WTC11 (cell line): ENCODE measurements around the gene SELENOI. TPM values are rescaled to one million over a fixed set of nuclear protein-coding genes. Genes with fewer than 3 reads are reported as not detected.

Experiments used
- ATAC-seq: fragments of 200-7000 bp; cut with Tn5 transposase; 2 replicates; pipeline ENCODE4 v1.10.0; 2021; ENCODE audit warnings: mild to moderate bottlenecking, moderate library complexity
- CTCF ChIA-PET: fragments of 300-600 bp; sonication (Branson Sonifier 250); formaldehyde crosslinking; loops from one replicate; lab custom pipeline; 2021; ENCODE audit warnings: antibody characterized with exemption; lab: Charles Lee
- POLR2A ChIA-PET: fragments of 350-600 bp; sonication (Branson Sonifier 250); formaldehyde crosslinking; loops from one replicate; lab custom pipeline; 2021; ENCODE audit warnings: antibody characterized with exemption; lab: Charles Lee
- DNase-seq: peaks from one replicate; pipeline ENCODE4 v3.0.0; 2021; ENCODE audit warnings: low spot score
- H3K27ac Mint-ChIP-seq: 2 replicates; pipeline ENCODE4 v1.8.0; 2021; ENCODE audit warnings: mixed read lengths
- H3K27me3 Mint-ChIP-seq: 2 replicates; pipeline ENCODE4 v1.8.0; 2021; ENCODE audit warnings: low read depth, mild to moderate bottlenecking, moderate library complexity, mixed read lengths
- H3K36me3 Mint-ChIP-seq: 2 replicates; pipeline ENCODE4 v1.8.0; 2021; ENCODE audit warnings: mixed read lengths
- H3K4me1 Mint-ChIP-seq: 2 replicates; pipeline ENCODE4 v1.8.0; 2022; ENCODE audit warnings: mixed read lengths
- H3K4me3 Mint-ChIP-seq: 2 replicates; pipeline ENCODE4 v1.8.0; 2021; ENCODE audit warnings: mild to moderate bottlenecking, moderate library complexity, mixed read lengths
- H3K9me3 Mint-ChIP-seq: 2 replicates; pipeline ENCODE4 v1.8.0; 2021; ENCODE audit warnings: mixed read lengths
- AR ChIP-seq: fragments of 250-450 bp; sonication (Bioruptor Pico); IDR thresholded peaks from 2 replicates; pipeline ENCODE4 v1.9.0; 2021; ENCODE audit warnings: mild to moderate bottlenecking
- ARID4B ChIP-seq: sonication (generic); formaldehyde crosslinking; IDR thresholded peaks from 2 replicates; pipeline ENCODE4 v1.8.0; 2023; ENCODE audit warnings: missing genetic modification reagents, mild to moderate bottlenecking, borderline replicate concordance
- CBFB ChIP-seq: sonication (generic); formaldehyde crosslinking; IDR thresholded peaks from 2 replicates; pipeline ENCODE4 v1.8.1; 2022; ENCODE audit warnings: mild to moderate bottlenecking, low read depth, missing genetic modification reagents
- ERG ChIP-seq: fragments of 250-450 bp; sonication (Bioruptor Pico); IDR thresholded peaks from 2 replicates; pipeline ENCODE4 v1.8.0; 2021; ENCODE audit warnings: mild to moderate bottlenecking
- FOXJ3 ChIP-seq: sonication (generic); formaldehyde crosslinking; IDR thresholded peaks from 2 replicates; pipeline ENCODE4 v1.9.0; 2021; ENCODE audit warnings: missing genetic modification reagents, mild to moderate bottlenecking, borderline replicate concordance
- FOXP1 ChIP-seq: sonication (generic); formaldehyde crosslinking; IDR thresholded peaks from 2 replicates; pipeline ENCODE4 v1.8.0; 2022; ENCODE audit warnings: missing genetic modification reagents, mild to moderate bottlenecking, moderate library complexity, borderline replicate concordance
- GRHL2 ChIP-seq: fragments of 250-450 bp; sonication (Bioruptor Pico); IDR thresholded peaks from 2 replicates; pipeline ENCODE4 v1.8.0; 2022; ENCODE audit warnings: mild to moderate bottlenecking, moderate library complexity; ENCODE audit not compliant: insufficient replicate concordance, severe bottlenecking
- IRF1 ChIP-seq: sonication (generic); formaldehyde crosslinking; IDR thresholded peaks from 2 replicates; pipeline ENCODE4 v1.8.0; 2023; ENCODE audit warnings: missing genetic modification reagents
- KAT7 ChIP-seq: sonication (generic); formaldehyde crosslinking; IDR thresholded peaks from 2 replicates; pipeline ENCODE4 v1.8.1; 2023; ENCODE audit warnings: missing genetic modification reagents, mild to moderate bottlenecking, borderline replicate concordance
- MXD4 ChIP-seq: fragments of 250-450 bp; sonication (Bioruptor Pico); IDR thresholded peaks from 2 replicates; pipeline ENCODE4 v1.8.0; 2021; ENCODE audit warnings: mild to moderate bottlenecking, moderate library complexity, borderline replicate concordance
- NFYB ChIP-seq: sonication (generic); formaldehyde crosslinking; conservative IDR thresholded peaks from 2 replicates; pipeline ENCODE4 v1.8.0; 2022; ENCODE audit warnings: low read depth, missing genetic modification reagents
- RELA ChIP-seq: sonication (generic); formaldehyde crosslinking; IDR thresholded peaks from 2 replicates; pipeline ENCODE4 v1.8.1; 2022; ENCODE audit warnings: missing genetic modification reagents, mild to moderate bottlenecking, borderline replicate concordance
- USF1 ChIP-seq: sonication (generic); formaldehyde crosslinking; IDR thresholded peaks from 2 replicates; pipeline ENCODE4 v1.8.0; 2022; ENCODE audit warnings: mild to moderate bottlenecking, missing genetic modification reagents
- ZNF138 ChIP-seq: sonication (generic); formaldehyde crosslinking; conservative IDR thresholded peaks from 2 replicates; pipeline ENCODE4 v1.8.1; 2022; ENCODE audit warnings: mild to moderate bottlenecking, moderate library complexity, missing genetic modification reagents
- ZNF671 ChIP-seq: fragments of 250-450 bp; sonication (Bioruptor Pico); IDR thresholded peaks from 2 replicates; pipeline ENCODE4 v1.8.0; 2021; ENCODE audit warnings: mild to moderate bottlenecking
- total RNA-seq: library from RNA; stranded (reverse); gene quantifications from 3 replicates; pipeline ENCODE4 v1.2.3, GENCODE V29; 2021
- TF ChIP-seq, protein P1 (sequence below): sonication (generic); formaldehyde crosslinking; IDR thresholded peaks from 2 replicates; pipeline ENCODE4 v1.8.1; 2023; ENCODE audit warnings: mild to moderate bottlenecking, missing genetic modification reagents
- TF ChIP-seq, protein P2 (sequence below): fragments of 250-450 bp; sonication (Bioruptor Pico); conservative IDR thresholded peaks from 2 replicates; pipeline ENCODE4 v1.9.0; 2021; ENCODE audit warnings: mild to moderate bottlenecking

Gene SELENOI
- total RNA-seq, 1 experiment from 2014 or later: 53.1 TPM

- TF ChIP-seq, protein P1, sequence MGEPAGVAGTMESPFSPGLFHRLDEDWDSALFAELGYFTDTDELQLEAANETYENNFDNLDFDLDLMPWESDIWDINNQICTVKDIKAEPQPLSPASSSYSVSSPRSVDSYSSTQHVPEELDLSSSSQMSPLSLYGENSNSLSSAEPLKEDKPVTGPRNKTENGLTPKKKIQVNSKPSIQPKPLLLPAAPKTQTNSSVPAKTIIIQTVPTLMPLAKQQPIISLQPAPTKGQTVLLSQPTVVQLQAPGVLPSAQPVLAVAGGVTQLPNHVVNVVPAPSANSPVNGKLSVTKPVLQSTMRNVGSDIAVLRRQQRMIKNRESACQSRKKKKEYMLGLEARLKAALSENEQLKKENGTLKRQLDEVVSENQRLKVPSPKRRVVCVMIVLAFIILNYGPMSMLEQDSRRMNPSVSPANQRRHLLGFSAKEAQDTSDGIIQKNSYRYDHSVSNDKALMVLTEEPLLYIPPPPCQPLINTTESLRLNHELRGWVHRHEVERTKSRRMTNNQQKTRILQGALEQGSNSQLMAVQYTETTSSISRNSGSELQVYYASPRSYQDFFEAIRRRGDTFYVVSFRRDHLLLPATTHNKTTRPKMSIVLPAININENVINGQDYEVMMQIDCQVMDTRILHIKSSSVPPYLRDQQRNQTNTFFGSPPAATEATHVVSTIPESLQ (CRISPR knock-in tag): no peak
- TF ChIP-seq NFYB (CRISPR knock-in tag): no peak
- TF ChIP-seq AR: no peak
- TF ChIP-seq CBFB (CRISPR knock-in tag): no peak
- no peak for TF ChIP-seq USF1 (CRISPR knock-in tag)
- TF ChIP-seq ERG (CRISPR knock-in tag): no peak
- no peak for TF ChIP-seq KAT7 (CRISPR knock-in tag)
- no peak for TF ChIP-seq IRF1
- TF ChIP-seq, all 79 proteins: peak for 0
Measured at GRCh38 chr2:26421961-26422360, 76.0 kb downstream of the SELENOI start (continued).

DNA sequence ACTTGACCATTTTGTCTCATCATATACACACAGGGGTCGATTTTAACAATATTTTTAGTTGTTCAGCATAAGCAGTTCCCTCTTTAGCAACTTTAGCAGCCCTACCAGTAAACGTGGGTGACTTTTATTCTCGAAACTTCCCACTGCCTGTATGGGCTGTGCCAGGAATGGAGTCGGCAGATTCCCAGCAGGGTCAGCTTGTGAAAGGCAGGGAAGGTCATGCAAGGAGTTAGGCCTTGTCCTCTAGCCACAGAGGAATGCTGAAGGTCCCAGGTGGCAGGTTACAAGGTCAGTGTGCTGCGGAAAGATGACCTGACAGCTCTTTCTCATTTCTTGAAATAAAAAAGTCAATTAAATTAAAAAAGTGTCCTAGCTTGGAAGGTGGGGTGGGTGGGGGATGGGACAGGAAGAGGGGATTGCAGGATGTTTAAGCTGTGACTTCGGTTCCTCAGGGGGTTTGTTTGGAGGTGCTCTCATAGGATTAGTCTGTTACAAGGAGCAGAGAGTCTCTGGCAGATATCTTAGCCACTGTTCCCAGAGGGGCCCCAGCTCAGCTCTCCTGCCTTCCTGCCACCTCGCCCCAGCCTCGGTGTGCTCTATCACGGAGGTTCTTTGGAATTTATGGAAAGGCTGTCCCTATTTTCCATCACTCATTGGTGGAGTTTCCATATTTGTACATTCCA lies 77.1 kb downstream of the SELENOI start:
- peak; percentile 77 for ATAC-seq
- Mint-ChIP-seq H3K27me3 (no peaks in the 10 kb centered on the region; the same call in 1 of the 2 replicates), H3K4me3 (no peak overlapping the region), H3K27ac (peak overlapping the region; percentile 44; the same call in 1 of the 2 replicates), H3K9me3 (peaks cover 6% of the 10 kb centered on the region), H3K4me1 (peaks cover 14% of the 10 kb centered on the region), H3K36me3 (no peaks in the 10 kb centered on the region)
- ChIA-PET POLR2A (interaction anchor here (0.6 to 1.0 kb wide), 3 partner anchors 17 to 41 kb away, joined by 3 to 4 read pairs (median 3); no protein-coding TSS in a partner anchor), CTCF (interaction anchor here (0.6 to 1.8 kb wide), 10 partner anchors 36 to 256 kb away, joined by 3 to 6 read pairs (median 3); partner anchors contain the start of gene SELENOI)
- no peak for DNase-seq
- TF ChIP-seq RELA (CRISPR knock-in tag): no peak
- TF ChIP-seq, protein P2, sequence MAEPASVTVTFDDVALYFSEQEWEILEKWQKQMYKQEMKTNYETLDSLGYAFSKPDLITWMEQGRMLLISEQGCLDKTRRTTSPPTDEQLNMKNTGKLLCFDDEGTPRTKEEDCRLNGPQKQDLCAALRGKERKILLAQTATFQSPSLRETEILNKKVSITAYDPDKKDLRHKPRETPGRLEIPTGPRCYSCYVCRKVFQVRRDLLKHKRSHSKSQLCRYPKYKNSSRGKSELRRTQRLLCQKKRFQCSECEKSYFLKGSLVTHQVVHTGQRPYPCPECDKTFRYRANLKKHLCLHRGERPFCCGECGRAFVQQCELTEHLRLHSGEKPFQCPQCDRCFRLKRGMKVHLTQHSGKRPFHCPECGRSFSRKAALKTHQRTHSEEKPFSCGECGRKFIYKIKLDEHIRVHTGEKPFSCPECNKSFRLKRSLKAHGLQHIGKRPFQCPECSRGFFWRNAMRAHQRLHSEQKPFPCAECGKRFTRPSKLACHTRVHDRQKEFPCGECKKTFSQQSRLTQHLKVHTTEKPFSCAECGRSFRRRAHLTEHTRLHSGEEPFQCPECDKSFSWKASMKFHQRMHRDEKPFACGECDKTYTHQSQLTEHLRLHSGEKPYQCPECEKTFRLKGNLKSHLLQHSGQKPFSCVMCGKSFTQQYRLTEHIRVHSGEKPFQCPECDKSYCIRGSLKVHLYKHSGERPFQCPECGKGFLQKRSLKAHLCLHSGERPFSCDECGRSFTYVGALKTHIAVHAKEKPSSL (CRISPR knock-in tag): no peak
- no peak for TF ChIP-seq ZNF138 (CRISPR knock-in tag)
- no peak for TF ChIP-seq FOXJ3 (CRISPR knock-in tag)
- no peak for TF ChIP-seq ZNF671
- TF ChIP-seq ARID4B (CRISPR knock-in tag): no peak
- TF ChIP-seq ERG (CRISPR knock-in tag): no peak
- no peak for TF ChIP-seq GRHL2 (CRISPR knock-in tag)
- TF ChIP-seq MXD4 (CRISPR knock-in tag): no peak
- no peak for TF ChIP-seq FOXP1 (CRISPR knock-in tag)
